Fibroblast of mammary gland (primary cell): Measurements from ENCODE around the gene ATXN2L.
A peak's percentile ranks its signal among the peaks of the same experiment; 100 is the strongest.

Source experiments
- DNase-seq: peaks from one replicate; pipeline ENCODE4 v3.0.0-alpha.2; 2010; ENCODE audit warnings: low read depth
- H3K4me3 ChIP-seq: 2 replicates; pipeline ENCODE4 v1.5.1; 2011; ENCODE audit warnings: low read depth, mild to moderate bottlenecking, low read length, moderate library complexity; ENCODE audit not compliant: control insufficient read depth
- CTCF ChIP-seq: conservative IDR thresholded peaks from 2 replicates; pipeline ENCODE4 v1.5.1; 2011; ENCODE audit warnings: low read depth, low read length, inconsistent platforms; ENCODE audit not compliant: control insufficient read depth, insufficient read depth

The ATXN2L gene

GRCh38 chr16:28845761-28846079 lies 22.9 kb downstream of the ATXN2L start:
- TF ChIP-seq CTCF = no peak
- no peak for DNase-seq
- peak overlapping the region; percentile 97 for H3K4me3 ChIP-seq

GRCh38 chr16:28846080-28846932 lies 23.5 kb downstream of the ATXN2L start, which contains the start of gene TUFM:
TUFM (minus strand) TSS chr16:28846348; CDS start chr16:28846269, 79 bp downstream.
- peak within 1 kb of the TSS; percentile 97 for H3K4me3 ChIP-seq
- TF ChIP-seq CTCF = peak; percentile 55
- peak; percentile 98 for DNase-seq

- H3K4me3 ChIP-seq = peak overlapping the region; percentile 97
- TF ChIP-seq CTCF = no peak
Observed at GRCh38 chr16:28846933-28847273, 24.1 kb downstream of the ATXN2L start.

GRCh38 chr16:28858421-28858820 lies 35.6 kb downstream of the ATXN2L start:
- DNase-seq = no peak
- H3K4me3 ChIP-seq = no peak overlapping the region
- TF ChIP-seq CTCF = no peak

More at GRCh38 chr16:28846933-28847273, 24.1 kb downstream of the ATXN2L start:
- DNase-seq = no peak

GRCh38 chr16:28859326-28859725 lies 36.5 kb downstream of the ATXN2L start:
- TF ChIP-seq CTCF = no peak
- H3K4me3 ChIP-seq = no peak overlapping the region
- no peak for DNase-seq

GRCh38 chr16:28863929-28864793 lies 41.4 kb downstream of the ATXN2L start:
- peak; percentile 79 for DNase-seq
- no peak for TF ChIP-seq CTCF
- H3K4me3 ChIP-seq = peak overlapping the region; percentile 80
